HepG2 (cell line): ENCODE measurements around the gene GPC6. TPM values are rescaled to one million over a fixed set of nuclear protein-coding genes. Genes with fewer than 3 reads are reported as not detected.

Experiments used
- BCLAF1 ChIP-seq: fragments of 450-650 bp; IDR thresholded peaks from 2 replicates; pipeline ENCODE4 v1.6.1; 2017; ENCODE audit warnings: mild to moderate bottlenecking
- FOXP4 ChIP-seq: sonication (generic); formaldehyde crosslinking; IDR thresholded peaks from 2 replicates; pipeline ENCODE4 v1.4.0; 2020; ENCODE audit warnings: missing genetic modification reagents
- HDAC1 ChIP-seq: sonication (generic); formaldehyde crosslinking; IDR thresholded peaks from 2 replicates; pipeline ENCODE4 v1.5.1; 2020; ENCODE audit warnings: mild to moderate bottlenecking, missing genetic modification reagents
- IRF9 ChIP-seq: sonication (generic); formaldehyde crosslinking; IDR thresholded peaks from 2 replicates; pipeline ENCODE4 v1.8.0; 2022; ENCODE audit warnings: missing genetic modification reagents, mild to moderate bottlenecking, borderline replicate concordance
- MIXL1 ChIP-seq: IDR thresholded peaks from 2 replicates; pipeline ENCODE4 v1.6.1; 2016
- POLR2A ChIP-seq, 2 experiments: IDR thresholded peaks; 2 replicates each; pipeline ENCODE4 v1.6.1; 2011; ENCODE audit warnings: low read depth in 2 of 2, low read length in 2 of 2, mild to moderate bottlenecking in 1 of 2, moderate library complexity in 1 of 2; ENCODE audit not compliant: insufficient read depth in 1 of 2
- RCOR2 ChIP-seq: IDR thresholded peaks from 2 replicates; pipeline ENCODE4 v1.6.1; 2016; ENCODE audit warnings: missing biosample characterization, missing genetic modification reagents
- SMAD9 ChIP-seq: sonication (generic); formaldehyde crosslinking; IDR thresholded peaks from 2 replicates; pipeline ENCODE4 v1.5.1; 2020; ENCODE audit warnings: mild to moderate bottlenecking, missing genetic modification reagents
- SRSF9 ChIP-seq: fragments of 200-400 bp; formaldehyde crosslinking; IDR thresholded peaks from 2 replicates; pipeline ENCODE4 v1.6.1; 2018; ENCODE audit warnings: borderline replicate concordance, mild to moderate bottlenecking, low read depth, low read length; ENCODE audit not compliant: insufficient read depth, poor library complexity, severe bottlenecking
- YEATS4 ChIP-seq: sonication (generic); formaldehyde crosslinking; IDR thresholded peaks from 2 replicates; pipeline ENCODE4 v1.4.0; 2020; ENCODE audit warnings: missing genetic modification reagents, borderline replicate concordance
- ZBTB21 ChIP-seq: sonication (generic); formaldehyde crosslinking; IDR thresholded peaks from 2 replicates; pipeline ENCODE4 v1.4.0; 2020; ENCODE audit warnings: missing genetic modification reagents
- ZHX2 ChIP-seq, 2 experiments: sonication (generic) in 1 of 2; formaldehyde crosslinking in 1 of 2; IDR thresholded peaks; 2 replicates each; pipeline versions ENCODE4 v1.6.1 to v1.9.0; 2014 to 2022; ENCODE audit warnings: antibody characterized with exemption in 1 of 2, borderline replicate concordance in 1 of 2, inconsistent platforms in 1 of 2, low read depth in 1 of 2, missing genetic modification reagents in 1 of 2
- ZNF414 ChIP-seq: sonication (generic); formaldehyde crosslinking; IDR thresholded peaks from 2 replicates; pipeline ENCODE4 v1.5.0; 2020; ENCODE audit warnings: missing genetic modification reagents
- ZNF720 ChIP-seq: sonication (generic); formaldehyde crosslinking; IDR thresholded peaks from 2 replicates; pipeline ENCODE4 v1.4.0; 2020; ENCODE audit warnings: missing genetic modification reagents
- ZNF780A ChIP-seq: sonication (generic); formaldehyde crosslinking; IDR thresholded peaks from 2 replicates; pipeline ENCODE4 v1.8.0; 2022; ENCODE audit warnings: mild to moderate bottlenecking, missing genetic modification reagents, moderate library complexity
- ZSCAN21 ChIP-seq: sonication (generic); formaldehyde crosslinking; IDR thresholded peaks from 2 replicates; pipeline ENCODE4 v1.8.0; 2022; ENCODE audit warnings: mild to moderate bottlenecking, missing genetic modification reagents, moderate library complexity, borderline replicate concordance
- polyA plus RNA-seq, 8 experiments: library from polyadenylated mRNA; depleted of rRNA in 3 of 8; stranded (reverse) in 7 of 8; unstranded in 1 of 8; fragments of >200 nt; fragmentation: Illumina TruSeq in 4 of 8; extraction: Trizol in 4 of 8; gene quantifications; 2 replicates each; pipeline versions ENCODE4 v1.2.1 to v1.2.3, GENCODE V29; 2011 to 2016; ENCODE audit warnings: low read depth in 4 of 8, missing spikeins in 1 of 8, mixed read lengths in 1 of 8; ENCODE audit not compliant: insufficient read depth in 1 of 8
- total RNA-seq, 5 experiments: library from RNA; depleted of rRNA; stranded (reverse); fragments of >200 nt; fragmentation: Illumina TruSeq; extraction: Trizol; gene quantifications; 2 replicates each; pipeline ENCODE4 v1.2.3, GENCODE V29; 2016; ENCODE audit warnings: low read depth in 1 of 5

GPC6 gene
- total and polyA plus RNA-seq, 2 of the 13 experiments (the other 11 are each of a cell fraction or from before 2014, with no cell fraction given) = 24.5 to 33.9 TPM

- peak; percentile 42; the same call in 1 of the 2 replicates for TF ChIP-seq YEATS4 (CRISPR knock-in tag)
- peak; percentile 53; the same call in 1 of the 2 replicates for TF ChIP-seq ZSCAN21 (CRISPR knock-in tag)
- TF ChIP-seq SMAD9 (CRISPR knock-in tag) = no peak
- TF ChIP-seq POLR2A (IDR thresholded peaks at IDR 0.05; ENCODE audit: insufficient read depth in 1 of 2, low read depth in 2 of 2, low read length in 2 of 2) = no peak; a peak in 1 of 4 replicates
- no peak for TF ChIP-seq SRSF9
- TF ChIP-seq BCLAF1 = no peak
- no peak for TF ChIP-seq ZHX2 (IDR thresholded peaks at IDR 0.05; ENCODE audit: low read depth)
- no peak for TF ChIP-seq ZHX2 (CRISPR knock-in tag; IDR thresholded peaks at IDR 0.05; ENCODE audit: borderline replicate concordance)
- peak; percentile 54; the same call in 1 of the 2 replicates for TF ChIP-seq ZBTB21 (CRISPR knock-in tag)
- no peak for TF ChIP-seq ZNF720
- TF ChIP-seq RCOR2 = peak; percentile 96
- TF ChIP-seq IRF9 (CRISPR knock-in tag) = no peak
- no peak for TF ChIP-seq ZNF780A (CRISPR knock-in tag)
- peak; percentile 95 for TF ChIP-seq FOXP4 (CRISPR knock-in tag)
- peak; percentile 91 for TF ChIP-seq HDAC1 (CRISPR knock-in tag)
- peak; percentile 99 for TF ChIP-seq MIXL1 (CRISPR knock-in tag)
- TF ChIP-seq ZNF414 = peak; percentile 81; the same call in 1 of the 2 replicates
Measured at GRCh38 chr13:94291631-94292322, 1065.2 kb downstream of the GPC6 start (continued).
